ENCODE measurements around the gene ORAI2. TPM values are rescaled to one million over a fixed set of nuclear protein-coding genes. Genes with fewer than 3 reads are reported as not detected.

ORAI2 gene
- polyA plus RNA-seq, 2 of the 4 experiments (the other 2 are of a cell fraction), result 12.8 to 22.1 TPM

- no peak for DNase-seq (ENCODE audit: low read depth in 1 of 2, low spot score in 1 of 2)
- Histone ChIP-seq H3K4me2 (peak overlapping the region; percentile 89), H3K27ac (peak overlapping the region; percentile 84 to 94), H3K4me3 (peak overlapping the region; percentile 77), H3K9me3 (no peaks in the 10 kb centered on the region), H3K4me1 (peaks cover 10% of the 10 kb centered on the region; the same call in 2 of the 3 replicates)
- ATAC-seq, result no peak
- CTCF ChIA-PET, result interaction anchor here (0.8 to 1.3 kb wide), 3 partner anchors 51 to 185 kb away, joined by 3 to 4 read pairs (median 4); no protein-coding TSS in a partner anchor
- no peak for FAIRE-seq
- TF ChIP-seq SREBF2 (IDR thresholded peaks at IDR 0.05), result no peak
- 17% methylated on average over 24 of the region's 24 CpGs for WGBS (ENCODE audit: missing lambda C conversion rate)
- POLR2A ChIA-PET, result interaction anchor here (1.0 to 1.2 kb wide), 2 partner anchors 8 to 31 kb away, joined by 4 to 10 read pairs; partner anchors contain the start of gene ORAI2
Measured at GRCh38 chr7:102463841-102464576, 30.6 kb downstream of the ORAI2 start.

DNA sequence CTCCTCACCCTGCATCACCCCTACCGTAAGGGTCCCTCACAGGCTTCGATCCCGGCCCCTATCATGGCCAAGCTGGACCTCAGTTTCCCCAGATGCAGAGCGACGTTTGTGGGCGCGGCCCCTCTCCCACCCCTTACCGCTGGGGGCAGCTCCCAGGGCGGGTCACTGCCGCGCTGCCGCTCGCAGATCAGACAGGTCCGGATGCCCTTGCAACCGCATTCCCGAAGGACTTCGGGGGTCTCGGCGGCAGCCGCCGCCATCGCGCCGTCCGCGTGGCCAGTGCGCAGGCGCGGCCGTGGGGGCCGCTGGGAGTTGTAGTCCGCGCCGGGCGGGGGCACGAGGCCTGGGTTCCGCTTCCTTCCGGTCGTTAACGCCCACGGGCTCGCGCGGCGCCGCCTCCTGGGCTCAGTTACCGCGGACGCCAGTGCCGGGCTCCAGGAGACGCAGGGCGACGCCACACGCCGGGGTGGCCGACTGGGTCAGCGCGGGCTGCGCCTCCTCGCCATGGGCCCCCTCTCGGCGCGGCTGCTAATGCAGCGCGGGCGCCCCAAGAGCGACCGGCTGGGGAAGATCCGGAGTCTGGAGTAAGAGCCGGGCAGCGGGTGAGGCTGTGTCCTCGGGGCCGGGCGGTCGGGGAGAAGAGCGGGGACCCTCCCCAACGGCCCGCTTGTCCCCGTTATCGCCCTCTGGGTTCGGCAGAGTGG is 31.4 kb downstream of the ORAI2 start, which contains the start of the genes ALKBH4 and LRWD1:
ALKBH4 (minus strand) TSS at position 287 of the 704 bp plus-strand sequence; CDS start at position 260, 27 bp downstream.
LRWD1 (plus strand) TSS at position 408 of the 704 bp plus-strand sequence; CDS start at position 505, 97 bp downstream.
- peak; percentile 82 to 89 for ATAC-seq
- DNase-seq (ENCODE audit: low read depth in 1 of 2, low spot score in 1 of 2), result peak; percentile 89 to 94
- WGBS (ENCODE audit: missing lambda C conversion rate), result 3% methylated on average over 13 of the region's 81 CpGs
- Histone ChIP-seq H3K9me3 (no peaks in the 10 kb centered on the region), H3K4me3 (peak within 1 kb of the TSS; percentile 77), H3K4me2 (peak within 1 kb of the TSS; percentile 89), H3K27ac (peak within 1 kb of the TSS; percentile 84 to 94), H3K4me1 (peaks cover 10% of the 10 kb centered on the region; the same call in 2 of the 3 replicates)
- ChIA-PET CTCF (interaction anchor here (0.8 to 2.0 kb wide), 5 partner anchors 25 to 186 kb away, joined by 3 to 9 read pairs (median 4); no protein-coding TSS in a partner anchor), POLR2A (interaction anchor here (1.2 kb wide), 1 partner anchor 8 kb away, joined by 4 read pairs; no protein-coding TSS in a partner anchor)
- peak; percentile 65 for FAIRE-seq
- peak; percentile 91 for TF ChIP-seq MAX (IDR thresholded peaks at IDR 0.05)
- 0 out of 5 replicates have a peak, but pooled peaks of 1 of the 2 experiments have one; percentile 19 for TF ChIP-seq RAD21 (conservative IDR thresholded peaks at IDR 0.05 in 1 of 2, IDR thresholded peaks at IDR 0.05 in 1 of 2)
- TF ChIP-seq FOSL2 (IDR thresholded peaks at IDR 0.05), result no peak
- no peak for TF ChIP-seq FOSL2 (CRISPR knock-in tag; IDR thresholded peaks at IDR 0.05)
- no peak for TF ChIP-seq KDM1A (IDR thresholded peaks at IDR 0.05; ENCODE audit: low read depth)
- peak; percentile 8; the same call in 1 of the 3 replicates for TF ChIP-seq SMC3 (IDR thresholded peaks at IDR 0.05)
- TF ChIP-seq JUN (IDR thresholded peaks at IDR 0.05), result peak; percentile 70 to 78; a peak in 4 of 5 replicates
- peak; percentile 83 for TF ChIP-seq KDM5A (IDR thresholded peaks at IDR 0.05)
- TF ChIP-seq ESRRA (IDR thresholded peaks at IDR 0.05; ENCODE audit: borderline replicate concordance, low read length), result no peak
- peak; percentile 88 for TF ChIP-seq POLR2A (IDR thresholded peaks at IDR 0.05; ENCODE audit: low read length)
- peak; percentile 83 for TF ChIP-seq MYC (IDR thresholded peaks at IDR 0.05; ENCODE audit: borderline replicate concordance, low read length)
- TF ChIP-seq E2F6 (IDR thresholded peaks at IDR 0.05; ENCODE audit: borderline replicate concordance, low read depth), result peak; percentile 83
- peak; percentile 46; the same call in 1 of the 2 replicates for TF ChIP-seq PHF8 (IDR thresholded peaks at IDR 0.05; ENCODE audit: borderline replicate concordance, low read depth)

GRCh38 chr7:102466097-102466496 is 32.7 kb downstream of the ORAI2 start:
- WGBS (ENCODE audit: missing lambda C conversion rate), result 96% methylated on average over 7 of the region's 7 CpGs
- ChIA-PET POLR2A (no interaction called here), CTCF (interaction anchor here (1.3 to 2.1 kb wide), 5 partner anchors 10 to 54 kb away, joined by 3 to 9 read pairs (median 6); no protein-coding TSS in a partner anchor)
- H3K4me1 ChIP-seq, result peaks cover 10% of the 10 kb centered on the region; the same call in 2 of the 3 replicates
- DNase-seq (ENCODE audit: low read depth in 1 of 2, low spot score in 1 of 2) (no peak), ATAC-seq (no peak), FAIRE-seq (no peak)
- H3K4me2 ChIP-seq, result peak overlapping the region; percentile 89
- peak overlapping the region in 1 of 2 experiments; percentile 94; a peak in 1 of 6 replicates for H3K27ac ChIP-seq
- no peak overlapping the region for H3K4me3 ChIP-seq
- H3K9me3 ChIP-seq, result no peaks in the 10 kb centered on the region
- TF ChIP-seq, protein P1, sequence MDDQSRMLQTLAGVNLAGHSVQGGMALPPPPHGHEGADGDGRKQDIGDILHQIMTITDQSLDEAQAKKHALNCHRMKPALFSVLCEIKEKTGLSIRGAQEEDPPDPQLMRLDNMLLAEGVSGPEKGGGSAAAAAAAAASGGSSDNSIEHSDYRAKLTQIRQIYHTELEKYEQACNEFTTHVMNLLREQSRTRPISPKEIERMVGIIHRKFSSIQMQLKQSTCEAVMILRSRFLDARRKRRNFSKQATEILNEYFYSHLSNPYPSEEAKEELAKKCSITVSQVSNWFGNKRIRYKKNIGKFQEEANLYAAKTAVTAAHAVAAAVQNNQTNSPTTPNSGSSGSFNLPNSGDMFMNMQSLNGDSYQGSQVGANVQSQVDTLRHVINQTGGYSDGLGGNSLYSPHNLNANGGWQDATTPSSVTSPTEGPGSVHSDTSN (IDR thresholded peaks at IDR 0.05), result no peak
- TF ChIP-seq TP53 (CRISPR knock-in tag; IDR thresholded peaks at IDR 0.05) (no peak), JUN (IDR thresholded peaks at IDR 0.05) (no peak), CHD2 (IDR thresholded peaks at IDR 0.05; ENCODE audit: low read length, partially characterized antibody) (no peak), JUNB (IDR thresholded peaks at IDR 0.05) (no peak), HOXB5 (CRISPR knock-in tag; IDR thresholded peaks at IDR 0.05) (no peak), HDAC2 (IDR thresholded peaks at IDR 0.05) (no peak), HMGXB4 (CRISPR knock-in tag; IDR thresholded peaks at IDR 0.05; ENCODE audit: borderline replicate concordance) (no peak), RNF2 (IDR thresholded peaks at IDR 0.05; ENCODE audit: borderline replicate concordance, low read depth) (no peak), TFCP2L1 (CRISPR knock-in tag; IDR thresholded peaks at IDR 0.05) (no peak)
- TF ChIP-seq, protein P2, sequence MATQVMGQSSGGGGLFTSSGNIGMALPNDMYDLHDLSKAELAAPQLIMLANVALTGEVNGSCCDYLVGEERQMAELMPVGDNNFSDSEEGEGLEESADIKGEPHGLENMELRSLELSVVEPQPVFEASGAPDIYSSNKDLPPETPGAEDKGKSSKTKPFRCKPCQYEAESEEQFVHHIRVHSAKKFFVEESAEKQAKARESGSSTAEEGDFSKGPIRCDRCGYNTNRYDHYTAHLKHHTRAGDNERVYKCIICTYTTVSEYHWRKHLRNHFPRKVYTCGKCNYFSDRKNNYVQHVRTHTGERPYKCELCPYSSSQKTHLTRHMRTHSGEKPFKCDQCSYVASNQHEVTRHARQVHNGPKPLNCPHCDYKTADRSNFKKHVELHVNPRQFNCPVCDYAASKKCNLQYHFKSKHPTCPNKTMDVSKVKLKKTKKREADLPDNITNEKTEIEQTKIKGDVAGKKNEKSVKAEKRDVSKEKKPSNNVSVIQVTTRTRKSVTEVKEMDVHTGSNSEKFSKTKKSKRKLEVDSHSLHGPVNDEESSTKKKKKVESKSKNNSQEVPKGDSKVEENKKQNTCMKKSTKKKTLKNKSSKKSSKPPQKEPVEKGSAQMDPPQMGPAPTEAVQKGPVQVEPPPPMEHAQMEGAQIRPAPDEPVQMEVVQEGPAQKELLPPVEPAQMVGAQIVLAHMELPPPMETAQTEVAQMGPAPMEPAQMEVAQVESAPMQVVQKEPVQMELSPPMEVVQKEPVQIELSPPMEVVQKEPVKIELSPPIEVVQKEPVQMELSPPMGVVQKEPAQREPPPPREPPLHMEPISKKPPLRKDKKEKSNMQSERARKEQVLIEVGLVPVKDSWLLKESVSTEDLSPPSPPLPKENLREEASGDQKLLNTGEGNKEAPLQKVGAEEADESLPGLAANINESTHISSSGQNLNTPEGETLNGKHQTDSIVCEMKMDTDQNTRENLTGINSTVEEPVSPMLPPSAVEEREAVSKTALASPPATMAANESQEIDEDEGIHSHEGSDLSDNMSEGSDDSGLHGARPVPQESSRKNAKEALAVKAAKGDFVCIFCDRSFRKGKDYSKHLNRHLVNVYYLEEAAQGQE (IDR thresholded peaks at IDR 0.05), result no peak
